Skin of body (tissue), 2 donors: ENCODE data around the gene LARP7. TPM values are rescaled to one million over a fixed set of nuclear protein-coding genes. Genes with fewer than 3 reads are reported as not detected.
"Not testable (repeated sequence)": the region's sequence is repeated elsewhere in the genome, so short reads cannot be mapped to it uniquely, and the experiment has no call there.

Source experiments
- DNase-seq: peaks from one replicate; lab custom pipeline; 2025; lab: John Stamatoyannopoulos, UW
- total RNA-seq: library from RNA; depleted of rRNA; stranded (reverse); fragments of >200 nt; gene quantifications from one replicate; pipeline ENCODE4 v1.2.3, GENCODE V29; 2014

LARP7 gene
- total RNA-seq, result 34.1 TPM

DNA sequence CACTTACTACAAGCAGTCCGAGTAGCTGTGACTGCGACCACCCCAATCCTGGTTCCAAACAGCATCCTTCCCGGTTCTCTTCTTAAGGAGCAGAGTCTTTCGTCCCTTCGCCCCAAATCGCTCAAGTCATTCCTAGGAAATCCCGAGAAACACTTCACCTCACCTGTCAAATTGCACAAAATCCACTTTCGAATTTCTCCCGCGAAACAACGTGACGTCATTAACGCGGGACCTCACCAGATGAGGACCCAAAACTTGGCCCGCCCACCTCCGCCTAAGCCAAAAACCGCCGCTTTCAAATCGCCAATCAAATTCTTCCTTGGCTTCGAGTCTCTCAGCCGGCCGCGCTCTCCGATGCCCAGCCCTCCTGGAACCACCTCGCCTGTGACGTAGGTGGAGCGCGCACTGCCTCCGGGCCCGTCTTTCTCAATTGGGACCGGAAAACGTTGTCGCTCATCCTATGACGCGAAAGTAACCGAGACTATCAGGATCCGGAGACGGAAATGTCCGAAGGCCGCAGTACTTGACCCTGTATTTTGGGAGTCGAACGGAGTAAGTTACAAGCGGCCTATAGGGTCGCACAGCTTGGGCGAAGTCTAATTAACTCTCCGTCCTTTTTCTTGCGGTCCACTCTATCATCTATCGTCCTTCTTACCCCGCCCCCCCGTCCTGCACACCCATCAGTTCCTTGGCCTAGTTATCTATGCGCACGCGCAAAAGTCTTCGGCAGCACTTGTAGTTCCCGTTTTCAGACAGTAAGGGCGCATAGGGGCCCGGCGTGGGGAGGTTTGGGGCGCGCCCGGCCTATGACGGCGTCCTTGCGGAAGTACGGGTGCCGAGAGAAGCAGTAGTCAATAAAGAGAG, at the start of gene LARP7, which contains the start of gene ZGRF1:
Gene LARP7 (plus strand): TSS at position 456 of the 864 bp plus-strand sequence. CDS start 7,527 bp downstream, outside the sequence.
Gene ZGRF1 (minus strand): TSS at position 222 of the 864 bp plus-strand sequence. CDS start 3,733 bp downstream, outside the sequence.
- peak; percentile 99 for DNase-seq

DNA sequence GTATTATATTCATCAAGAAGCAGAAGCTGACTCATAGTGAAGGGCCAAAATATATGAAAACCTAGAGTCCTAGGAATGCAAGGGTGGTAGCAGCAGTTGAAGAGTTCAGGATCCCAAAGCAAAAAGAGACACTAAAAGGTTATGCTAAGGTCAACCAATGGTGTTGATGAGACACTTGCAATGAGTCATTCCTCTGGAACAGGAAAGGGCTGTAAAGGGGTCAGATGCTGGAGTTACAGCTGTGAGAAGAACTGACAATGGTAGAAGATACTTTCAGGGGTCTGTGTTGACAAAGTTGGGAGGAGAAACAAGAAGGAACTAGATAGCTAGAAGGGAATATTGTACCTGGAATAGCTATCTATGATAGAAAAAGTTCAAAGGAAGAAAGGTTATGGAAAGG, 47.7 kb upstream of the LARP7 start:
- DNase-seq, result no peak

GRCh38 chr4:112591593-112591992, 45.4 kb upstream of the LARP7 start:
- no peak for DNase-seq

DNA sequence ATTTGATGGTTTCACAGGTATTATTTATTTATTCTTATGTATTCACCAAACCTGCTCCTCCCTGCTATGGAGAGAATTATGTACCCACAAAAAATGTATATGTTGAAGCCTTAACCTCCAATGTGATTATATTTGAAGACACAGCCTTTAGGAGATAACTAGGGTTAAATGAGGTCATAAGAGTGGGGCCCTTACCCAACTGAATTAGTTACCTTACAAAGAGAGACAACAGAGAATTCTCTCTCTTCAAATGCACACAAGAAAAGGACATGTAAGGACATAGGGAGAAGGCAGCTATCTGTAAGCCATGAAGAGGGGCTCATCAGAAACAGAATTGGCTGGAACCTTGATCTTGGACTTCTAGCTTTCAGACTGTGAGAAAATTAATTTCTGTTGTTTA, 44.2 kb upstream of the LARP7 start:
- no peak for DNase-seq

GRCh38 chr4:112593438-112594133, 43.4 kb upstream of the LARP7 start:
- DNase-seq, result no peak

DNA sequence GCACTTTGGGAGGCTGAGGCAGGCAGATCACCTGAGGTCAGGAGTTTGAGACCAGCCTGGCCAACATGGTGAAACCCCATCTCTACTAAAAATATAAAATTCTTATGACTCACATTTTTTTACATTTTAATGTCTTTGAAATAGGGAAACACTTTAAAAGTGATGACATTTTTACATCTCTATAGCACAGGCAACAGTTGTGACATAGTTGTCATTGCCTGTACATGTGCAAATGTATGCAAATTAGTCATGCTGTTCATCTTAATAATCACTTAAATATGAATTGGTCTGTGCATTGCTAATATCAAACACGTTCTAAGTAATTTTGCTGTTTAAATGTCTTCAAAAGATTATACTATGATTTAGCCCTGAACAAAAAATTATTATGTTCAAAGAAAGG, 42.0 kb upstream of the LARP7 start:
- no peak for DNase-seq

DNA sequence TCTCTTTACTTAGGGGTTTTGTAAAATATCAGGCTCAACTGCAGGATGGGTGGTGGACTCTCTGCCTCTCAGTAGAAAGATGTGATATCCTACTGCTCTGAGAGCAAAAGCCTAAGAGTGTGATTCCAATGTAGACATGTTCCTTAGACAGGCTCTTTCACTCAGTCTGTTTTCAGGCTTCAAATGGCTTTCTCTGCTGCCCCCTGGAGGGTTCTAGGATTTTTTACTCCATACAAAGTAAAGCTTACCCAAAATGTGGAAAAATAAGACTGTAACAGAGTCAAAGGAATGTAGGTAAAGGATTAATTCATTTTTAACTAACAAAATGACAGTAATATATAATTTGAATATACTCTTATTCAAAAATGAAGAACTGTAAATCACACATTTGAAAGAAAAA, 32.4 kb upstream of the LARP7 start:
- peak; percentile 5 for DNase-seq

- not testable (repeated sequence) for DNase-seq
These were observed 24.1 kb upstream of the LARP7 start for GRCh38 chr4:112612814-112613213.

GRCh38 chr4:112616984-112617383, 20.0 kb upstream of the LARP7 start:
- DNase-seq, result no peak

DNA sequence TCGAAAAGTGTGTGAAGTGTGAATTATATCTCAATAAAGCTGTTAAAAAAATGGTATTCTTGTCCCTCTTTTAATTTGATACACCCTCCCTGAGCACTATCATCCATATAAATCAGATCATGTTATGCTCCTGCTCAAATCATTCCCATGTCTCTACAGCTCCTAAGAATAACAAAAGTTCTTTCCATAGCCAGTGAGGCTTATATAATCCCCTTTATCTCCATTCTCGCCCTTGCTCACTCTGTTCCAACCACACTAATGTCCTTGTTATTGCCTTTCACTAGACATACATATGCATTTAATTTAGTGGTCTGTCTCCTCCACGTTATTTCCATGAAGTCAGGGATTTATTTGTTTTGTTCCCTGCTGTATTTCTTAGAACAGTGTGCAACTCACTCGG, 10.7 kb upstream of the LARP7 start:
- DNase-seq, result no peak

DNA sequence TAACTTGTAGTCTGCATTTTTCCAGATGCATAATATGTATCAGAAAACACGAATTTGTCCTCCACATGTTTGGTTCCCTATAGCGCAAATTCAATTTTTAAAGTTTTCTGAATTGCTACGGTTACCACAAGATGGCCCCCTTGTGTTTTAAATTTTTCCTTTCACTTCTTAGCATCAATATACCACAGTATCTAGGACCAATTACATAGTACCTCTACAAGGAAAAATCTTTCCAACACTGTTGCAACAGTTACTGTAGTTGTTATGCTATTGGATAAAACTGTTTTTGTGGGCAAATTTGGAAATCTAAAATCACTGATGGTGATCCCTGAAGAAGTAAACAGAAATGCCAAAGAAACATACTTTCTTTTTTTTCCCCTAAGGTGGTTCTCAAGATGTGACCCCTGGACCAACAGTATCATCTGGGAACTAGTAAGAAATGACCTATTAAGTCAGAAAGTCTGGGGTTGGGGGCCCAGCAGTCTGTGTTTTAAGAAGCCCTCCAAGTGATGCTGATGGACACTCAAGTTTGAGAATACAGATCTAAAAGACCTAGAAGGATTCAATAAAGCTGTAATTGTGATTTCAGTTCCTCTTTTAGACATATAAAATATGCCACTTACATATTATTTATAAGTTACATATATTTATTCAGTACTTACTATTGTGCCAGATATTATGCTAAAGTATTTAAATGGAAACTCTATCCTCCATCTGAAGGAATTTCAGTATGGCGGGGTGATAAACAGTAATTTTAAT, 3.3 kb upstream of the LARP7 start:
- no peak for DNase-seq

DNA sequence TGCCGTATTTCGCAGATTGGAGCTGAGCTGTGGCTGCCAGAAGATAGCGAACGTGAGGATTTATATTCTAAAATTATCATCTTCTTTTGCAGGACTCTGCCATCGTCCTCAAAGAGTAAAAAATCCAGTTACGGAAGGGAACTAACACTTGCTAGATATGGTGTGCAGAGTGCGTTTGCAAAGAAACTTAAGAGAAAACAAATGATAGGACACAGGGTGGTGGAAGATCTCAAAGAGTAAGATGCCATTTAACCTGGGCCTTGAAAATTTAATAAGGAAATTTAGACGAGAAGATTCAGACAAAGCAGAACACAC, 566 bp downstream of the LARP7 start:
- DNase-seq, result no peak

GRCh38 chr4:112642526-112642925, 5.6 kb downstream of the LARP7 start:
- DNase-seq, result no peak

- DNase-seq, result not testable (repeated sequence)
These were observed 7.9 kb downstream of the LARP7 start for GRCh38 chr4:112644595-112645535.

DNA sequence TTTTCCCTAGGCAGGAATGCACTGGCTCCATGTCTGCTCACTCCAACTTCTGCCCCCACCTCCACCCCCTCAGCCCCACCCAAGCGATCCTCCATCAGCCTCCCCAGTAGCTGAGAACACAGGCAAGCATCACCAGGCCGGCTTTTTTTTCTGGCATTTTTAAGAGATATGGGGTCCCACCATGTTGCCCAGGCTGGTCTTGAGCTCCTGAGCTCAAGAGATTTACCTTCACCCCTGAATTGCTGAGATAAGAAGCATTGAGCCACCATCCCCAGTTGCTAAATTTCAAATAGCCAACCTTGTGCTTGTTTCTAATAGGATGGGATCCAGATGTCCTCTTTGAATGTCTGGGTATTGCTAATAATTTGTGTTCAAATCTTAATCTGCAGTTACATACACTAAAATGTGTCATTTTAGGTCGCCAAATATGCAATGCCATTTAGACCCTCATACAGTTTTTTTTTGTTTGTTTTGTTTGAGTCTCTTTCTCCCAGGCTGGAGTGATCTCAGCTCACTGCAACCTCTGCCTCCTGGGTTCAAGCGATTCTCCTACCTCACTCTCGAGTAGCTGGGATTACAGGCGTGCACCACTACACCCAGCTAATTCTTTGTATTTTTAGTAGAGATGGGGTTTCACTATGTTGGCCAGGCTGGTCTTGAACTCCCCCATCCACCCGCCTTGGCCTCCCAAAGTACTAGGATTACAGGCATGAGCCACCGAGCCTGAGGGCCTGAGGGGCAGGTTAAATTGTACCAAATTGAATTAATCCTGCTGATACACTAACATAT, 8.8 kb downstream of the LARP7 start:
- no peak for DNase-seq

GRCh38 chr4:112646632-112647537, 9.9 kb downstream of the LARP7 start:
- DNase-seq, result no peak

DNA sequence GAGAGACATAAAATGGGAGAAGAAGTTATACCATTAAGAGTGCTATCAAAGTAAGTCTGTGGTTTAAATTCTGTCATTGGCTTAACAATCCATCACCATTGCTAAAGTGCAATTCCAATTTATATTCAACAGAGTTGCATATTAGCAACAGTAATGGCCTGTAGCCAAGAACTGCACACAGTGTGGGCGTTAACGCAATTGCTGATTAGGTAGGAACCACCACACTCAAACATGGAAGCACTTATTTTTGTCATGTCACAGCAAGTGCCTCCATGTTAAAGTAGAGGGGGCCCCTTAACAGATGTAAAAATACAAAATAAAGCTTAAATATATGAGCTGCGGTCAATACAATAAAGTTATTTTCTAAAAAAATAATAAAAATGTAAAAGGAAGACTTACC, 10.8 kb downstream of the LARP7 start:
- DNase-seq, result no peak

DNA sequence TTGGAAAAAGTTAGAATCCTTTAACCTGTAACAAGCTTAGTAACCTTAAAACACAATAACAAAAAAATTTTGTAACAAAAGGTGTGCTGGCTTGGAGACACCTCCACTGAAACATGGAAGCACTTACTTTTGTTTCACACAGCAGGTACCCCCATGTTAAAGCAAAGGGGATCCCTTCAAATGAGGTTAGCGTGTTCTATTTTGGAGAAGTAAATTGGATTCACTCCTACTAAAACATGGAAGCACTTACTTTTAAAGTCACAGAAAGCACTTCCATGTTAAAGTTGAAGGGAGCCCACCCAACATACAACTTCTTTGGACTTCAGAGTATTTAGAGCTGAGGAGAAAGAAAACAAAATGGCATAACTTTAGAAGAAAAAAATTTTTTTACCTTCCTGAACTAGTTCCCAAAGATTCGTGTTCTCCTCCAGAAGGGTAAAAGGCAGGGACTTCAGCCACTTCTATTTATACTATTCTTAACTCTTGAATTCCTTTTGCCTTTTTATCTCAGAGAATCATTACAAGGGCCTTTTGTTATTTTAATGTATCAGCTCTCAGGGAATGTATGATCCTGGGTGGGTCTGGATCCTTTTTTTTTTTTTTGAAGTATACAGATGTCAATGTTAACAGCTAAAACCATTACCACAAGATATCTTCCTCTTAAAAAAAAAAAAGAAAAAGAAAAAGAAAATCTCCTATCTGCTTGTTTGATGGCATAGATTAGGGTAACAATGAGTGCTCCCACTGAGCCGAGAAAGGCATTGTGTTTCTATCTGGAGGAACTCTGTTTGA, 11.5 kb downstream of the LARP7 start:
- DNase-seq, result no peak
